H9 (cell line): Measurements from ENCODE around the gene PLA2G5. TPM values are rescaled to one million over a fixed set of nuclear protein-coding genes. Genes with fewer than 3 reads are reported as not detected.

ENCODE experiments used
- DNase-seq: peaks from one replicate; pipeline ENCODE4 v3.0.0-alpha.2; 2017
- H2AFZ ChIP-seq: one replicate; pipeline ENCODE4 v1.6.1; 2013; ENCODE audit warnings: mild to moderate bottlenecking, low read length, control low read depth, moderate library complexity
- H2AK5ac ChIP-seq: 2 replicates; pipeline ENCODE4 v1.6.1; 2013; ENCODE audit warnings: low read length, control low read depth, mixed read lengths; ENCODE audit not compliant: insufficient read length
- H2BK120ac ChIP-seq: one replicate; pipeline ENCODE4 v1.6.1; 2013; ENCODE audit warnings: low read depth, mild to moderate bottlenecking, low read length, control low read depth, inconsistent platforms; ENCODE audit not compliant: poor library complexity, severe bottlenecking
- H2BK12ac ChIP-seq: 2 replicates; pipeline ENCODE4 v1.6.1; 2013; ENCODE audit warnings: low read length, control low read depth, mixed read lengths, low read depth; ENCODE audit not compliant: insufficient read length
- H2BK15ac ChIP-seq: 2 replicates; pipeline ENCODE4 v1.6.1; 2013; ENCODE audit warnings: low read depth, low read length, control low read depth
- H2BK20ac ChIP-seq: one replicate; pipeline ENCODE4 v1.6.1; 2013; ENCODE audit warnings: low read depth, mild to moderate bottlenecking, low read length, control low read depth, inconsistent platforms; ENCODE audit not compliant: poor library complexity, severe bottlenecking
- H2BK5ac ChIP-seq: 2 replicates; pipeline ENCODE4 v1.6.1; 2013; ENCODE audit warnings: low read length, control low read depth, mixed read lengths; ENCODE audit not compliant: insufficient read length
- H3K14ac ChIP-seq: 2 replicates; pipeline ENCODE4 v1.6.1; 2013; ENCODE audit warnings: low read length, control low read depth; ENCODE audit not compliant: insufficient read depth
- H3K18ac ChIP-seq: 2 replicates; pipeline ENCODE4 v1.6.1; 2013; ENCODE audit warnings: low read depth, mild to moderate bottlenecking, mixed read lengths, low read length, control low read depth; ENCODE audit not compliant: insufficient read length
- H3K23ac ChIP-seq: 2 replicates; pipeline ENCODE4 v1.6.1; 2013; ENCODE audit warnings: low read length, control low read depth, mixed read lengths, low read depth; ENCODE audit not compliant: insufficient read length
- H3K23me2 ChIP-seq: 2 replicates; pipeline ENCODE4 v1.6.1; 2013; ENCODE audit warnings: low read depth, mild to moderate bottlenecking, mixed read lengths, low read length, control low read depth; ENCODE audit not compliant: insufficient read length, poor library complexity, severe bottlenecking
- H3K27ac ChIP-seq: 2 replicates; pipeline ENCODE4 v1.5.1; 2013; ENCODE audit warnings: low read length, control low read depth, mixed read lengths, low read depth; ENCODE audit not compliant: insufficient read length
- H3K27me3 ChIP-seq: 2 replicates; pipeline ENCODE4 v1.6.1; 2013; ENCODE audit warnings: low read length, control low read depth, inconsistent platforms; ENCODE audit not compliant: insufficient read depth
- H3K4ac ChIP-seq: 2 replicates; pipeline ENCODE4 v1.6.1; 2013; ENCODE audit warnings: low read depth, mild to moderate bottlenecking, control low read depth, inconsistent platforms, low read length, moderate library complexity
- H3K4me1 ChIP-seq: 2 replicates; pipeline ENCODE4 v1.6.1; 2013; ENCODE audit warnings: low read length, control low read depth, inconsistent platforms; ENCODE audit not compliant: insufficient read depth
- H3K4me2 ChIP-seq: 2 replicates; pipeline ENCODE4 v1.6.1; 2013; ENCODE audit warnings: low read length, control low read depth, mixed read lengths; ENCODE audit not compliant: insufficient read length, insufficient read depth
- H3K56ac ChIP-seq: 2 replicates; pipeline ENCODE4 v1.6.1; 2013; ENCODE audit warnings: low read depth, mild to moderate bottlenecking, mixed read lengths, low read length, control low read depth; ENCODE audit not compliant: insufficient read length
- H3K79me1 ChIP-seq: 2 replicates; pipeline ENCODE4 v1.6.1; 2013; ENCODE audit warnings: low read depth, mild to moderate bottlenecking, moderate library complexity, low read length, control low read depth, inconsistent platforms; ENCODE audit not compliant: insufficient read depth, poor library complexity, severe bottlenecking
- H3K79me2 ChIP-seq: 2 replicates; pipeline ENCODE4 v1.6.1; 2013; ENCODE audit warnings: low read length, control low read depth, inconsistent platforms; ENCODE audit not compliant: insufficient read depth
- H3K9ac ChIP-seq: 2 replicates; pipeline ENCODE4 v1.6.1; 2013; ENCODE audit warnings: low read length, control low read depth, mixed read lengths; ENCODE audit not compliant: insufficient read length; ENCODE audit errors: extremely low read depth
- H3K9me3 ChIP-seq: one replicate; pipeline ENCODE4 v1.6.1; 2013; ENCODE audit warnings: low read depth, low read length, inconsistent platforms; ENCODE audit not compliant: control insufficient read depth
- H3T11ph ChIP-seq: one replicate; pipeline ENCODE4 v1.6.1; 2013; ENCODE audit warnings: mild to moderate bottlenecking, low read length, control low read depth, inconsistent platforms
- H4K20me1 ChIP-seq: one replicate; pipeline ENCODE4 v1.6.1; 2013; ENCODE audit not compliant: control insufficient read depth, insufficient read length, insufficient read depth
- H4K5ac ChIP-seq: 2 replicates; pipeline ENCODE4 v1.6.1; 2013; ENCODE audit warnings: low read depth, mild to moderate bottlenecking, mixed read lengths, low read length, control low read depth; ENCODE audit not compliant: insufficient read length
- H4K8ac ChIP-seq: replicated peaks from 2 replicates; pipeline ENCODE4 v1.6.1; 2013; ENCODE audit warnings: low read length, control low read depth, mixed read lengths, low read depth; ENCODE audit not compliant: insufficient read length
- H4K91ac ChIP-seq: 2 replicates; pipeline ENCODE4 v1.6.1; 2013; ENCODE audit warnings: low read depth, mild to moderate bottlenecking, moderate library complexity, mixed read lengths, low read length, control low read depth; ENCODE audit not compliant: insufficient read length
- H3K27ac Mint-ChIP-seq, 3 experiments: 2 replicates in 2 of 3; 3 replicates in 1 of 3; pipeline ENCODE4 v1.8.0; 2020 to 2021; ENCODE audit warnings: mixed read lengths in 3 of 3, mild to moderate bottlenecking in 1 of 3, moderate library complexity in 1 of 3
- H3K27me3 Mint-ChIP-seq: 2 replicates; pipeline ENCODE4 v1.8.0; 2021; ENCODE audit warnings: low read depth, mild to moderate bottlenecking, moderate library complexity, mixed read lengths
- H3K36me3 Mint-ChIP-seq, 3 experiments: 2 replicates in 2 of 3; 3 replicates in 1 of 3; pipeline ENCODE4 v1.8.0; 2020 to 2021; ENCODE audit warnings: low read depth in 3 of 3, mixed read lengths in 3 of 3; ENCODE audit not compliant: insufficient read depth in 1 of 3
- H3K4me1 Mint-ChIP-seq, 2 experiments: 2 replicates each; pipeline ENCODE4 v1.8.0; 2020; ENCODE audit warnings: mixed read lengths in 2 of 2
- H3K4me3 Mint-ChIP-seq, 2 experiments: 2 replicates in 1 of 2; 3 replicates in 1 of 2; pipeline ENCODE4 v1.8.0; 2020 to 2021; ENCODE audit warnings: mild to moderate bottlenecking in 2 of 2, mixed read lengths in 2 of 2, moderate library complexity in 1 of 2
- H3K9me3 Mint-ChIP-seq, 2 experiments: 2 replicates in 1 of 2; 3 replicates in 1 of 2; pipeline ENCODE4 v1.8.0; 2020; ENCODE audit warnings: mild to moderate bottlenecking in 2 of 2, mixed read lengths in 2 of 2, moderate library complexity in 1 of 2
- CTCF ChIP-seq: fragments of 200-600 bp; sonication (generic); conservative IDR thresholded peaks from 3 replicates; pipeline ENCODE4 v1.8.0; 2021; ENCODE audit warnings: antibody characterized with exemption, mild to moderate bottlenecking
- WGBS: extraction: QIAGEN DNeasy Blood & Tissue Kit; methylation state at CpG from one replicate; pipeline ENCODE4 v1.1.7; 2013; ENCODE audit warnings: missing lambda C conversion rate, low lambda C conversion rate, mixed read lengths; ENCODE audit not compliant: insufficient read length; ENCODE audit errors: extremely low coverage; 5-methylcytosine and 5-hydroxymethylcytosine counted together
- total RNA-seq: library from RNA; stranded (reverse); gene quantifications from 2 replicates; pipeline ENCODE4 v1.2.1, GENCODE V29; 2021

Gene PLA2G5
- total RNA-seq, 1 experiment from 2014 or later, result not detected

- Histone ChIP-seq H3K56ac (no peak overlapping the region), H2AFZ (no peak overlapping the region), H2BK5ac (no peak overlapping the region), H3K4ac (no peak overlapping the region), H3K14ac (no peak overlapping the region), H3K79me2 (no peaks in the 10 kb centered on the region), H2AK5ac (no peak overlapping the region), H3K79me1 (no peaks in the 10 kb centered on the region), H4K91ac (no peak overlapping the region), H2BK20ac (no peak overlapping the region), H4K5ac (no peak overlapping the region), H2BK15ac (no peak overlapping the region), H3K27me3 (no peaks in the 10 kb centered on the region), H3K9ac (no peak overlapping the region), H2BK12ac (no peak overlapping the region), H3K27ac (no peak overlapping the region), H3K23ac (no peak overlapping the region), H3K4me2 (no peak overlapping the region), H2BK120ac (no peak overlapping the region), H3K4me1 (no peaks in the 10 kb centered on the region), H3T11ph (no peak overlapping the region), H3K9me3 (no peaks in the 10 kb centered on the region), H4K8ac (no peak overlapping the region), H3K18ac (no peak overlapping the region), H4K20me1 (no peaks in the 10 kb centered on the region), H3K23me2 (no peaks in the 10 kb centered on the region)
- WGBS, result no CpG with 5 or more reads among the region's 5 CpGs
- H3K27ac Mint-ChIP-seq, result no peak overlapping the region; a peak in 1 of 7 replicates
- no peak overlapping the region for H3K4me3 Mint-ChIP-seq
- H3K27me3 Mint-ChIP-seq, result peaks cover 8% of the 10 kb centered on the region
- DNase-seq, result no peak
- H3K9me3 Mint-ChIP-seq, result peaks cover 0 to 2% of the 10 kb centered on the region in 2 experiments; a peak in 1 of 5 replicates
- no peak for TF ChIP-seq CTCF
- peaks cover 6 to 14% of the 10 kb centered on the region in 2 experiments for H3K4me1 Mint-ChIP-seq
- H3K36me3 Mint-ChIP-seq, result no peaks in the 10 kb centered on the region; a peak in 1 of 7 replicates
Measured at GRCh38 chr1:20078711-20079110, 8.7 kb downstream of the PLA2G5 start.
